GM12878 (cell line): ENCODE measurements around the gene DCAF5. TPM values are rescaled to one million over a fixed set of nuclear protein-coding genes. Genes with fewer than 3 reads are reported as not detected.

Source experiments
- ATAC-seq: fragments of 200-7000 bp; cut with Tn5 transposase; 3 replicates; pipeline ENCODE4 v1.9.1; 2020; ENCODE audit warnings: mild to moderate bottlenecking, moderate library complexity
- BruUV-seq: library from RNA; stranded (reverse); fragments of 400-500 nt; replicated peaks from 2 replicates; lab custom pipeline; 2021; lab: Mats Ljungman, UMichigan
- CTCF ChIA-PET: fragments of 300-600 bp; sonication (Branson Sonifier 250); formaldehyde crosslinking; extraction: SDS; loops from one replicate; lab custom pipeline; 2021; ENCODE audit warnings: inconsistent platforms; lab: Yijun Ruan, JAX
- POLR2A ChIA-PET: fragments of 350-600 bp; formaldehyde crosslinking; extraction: SDS; loops from one replicate; lab custom pipeline; 2021; ENCODE audit warnings: inconsistent platforms; lab: Charles Lee
- RAD21 ChIA-PET: fragments of 300-600 bp; sonication (Branson Sonifier 250); formaldehyde crosslinking; loops from one replicate; lab custom pipeline; 2023; ENCODE audit warnings: antibody characterized with exemption; ENCODE audit not compliant: unreplicated experiment; lab: Charles Lee
- SMC1A ChIA-PET: fragments of 300-600 bp; sonication (Branson Sonifier 250); formaldehyde crosslinking; loops from one replicate; lab custom pipeline; 2023; ENCODE audit not compliant: unreplicated experiment, uncharacterized antibody; lab: Charles Lee
- DNase-seq: peaks from one replicate; pipeline ENCODE4 v3.0.0-alpha.2; 2011; ENCODE audit warnings: low read depth, low spot score
- FAIRE-seq: peaks from 3 replicates; lab custom pipeline; 2011; peaks lifted over from hg19 to GRCh38; lab: Jason Lieb, UNC
- H2AFZ ChIP-seq: 2 replicates; pipeline ENCODE4 v1.6.0; 2011; ENCODE audit warnings: low read depth, low read length, control low read depth; ENCODE audit not compliant: control insufficient read depth
- H3K27ac ChIP-seq: 2 replicates; pipeline ENCODE4 v1.5.1; 2011; ENCODE audit warnings: control low read depth; ENCODE audit not compliant: control insufficient read depth, insufficient read depth
- H3K27me3 ChIP-seq, 2 experiments: replicated peaks in 1 of 2; 2 replicates each; pipeline versions ENCODE4 v1.6.0 to v1.6.1; 2011; ENCODE audit warnings: low read length in 1 of 2; ENCODE audit not compliant: control insufficient read depth in 2 of 2, insufficient read depth in 2 of 2
- H3K36me3 ChIP-seq, 2 experiments: 2 replicates each; pipeline ENCODE4 v1.5.1; 2011; ENCODE audit warnings: low read length in 1 of 2; ENCODE audit not compliant: control insufficient read depth in 2 of 2, insufficient read depth in 2 of 2
- H3K4me1 ChIP-seq: 2 replicates; pipeline ENCODE4 v1.6.1; 2011; ENCODE audit warnings: mild to moderate bottlenecking, low read length, moderate library complexity, mixed read lengths; ENCODE audit not compliant: control insufficient read depth, insufficient read depth
- H3K4me2 ChIP-seq: 2 replicates; pipeline ENCODE4 v1.6.0; 2011; ENCODE audit warnings: control low read depth; ENCODE audit not compliant: control insufficient read depth, insufficient read depth
- H3K4me3 ChIP-seq: fragments of 200-600 bp; sonication (generic); 2 replicates; pipeline ENCODE4 v1.5.1; 2016
- H3K79me2 ChIP-seq: 2 replicates; pipeline ENCODE4 v1.6.0; 2011; ENCODE audit warnings: low read length; ENCODE audit not compliant: control insufficient read depth, insufficient read depth
- H3K9ac ChIP-seq: 2 replicates; pipeline ENCODE4 v1.8.0; 2011; ENCODE audit warnings: low read length, control low read depth, mixed read lengths; ENCODE audit not compliant: control insufficient read depth, insufficient read depth
- H3K9me3 ChIP-seq: replicated peaks from 3 replicates; pipeline ENCODE4 v1.5.1; 2011; ENCODE audit warnings: mild to moderate bottlenecking, low read length; ENCODE audit not compliant: control insufficient read depth, insufficient read depth
- H4K20me1 ChIP-seq: 2 replicates; pipeline ENCODE4 v1.6.0; 2011; ENCODE audit not compliant: control insufficient read depth, insufficient read depth
- BACH1 ChIP-seq: fragments of 450-650 bp; IDR thresholded peaks from 2 replicates; pipeline ENCODE4 v1.6.1; 2017; ENCODE audit warnings: mild to moderate bottlenecking, borderline replicate concordance
- BHLHE40 ChIP-seq, 2 experiments: fragments of 450-650 bp in 1 of 2; IDR thresholded peaks; 2 replicates each; pipeline ENCODE4 v1.6.1; 2011 to 2017; ENCODE audit warnings: low read depth in 2 of 2, borderline replicate concordance in 1 of 2, improper control_type of control experiment in 1 of 2, low read length in 1 of 2, mild to moderate bottlenecking in 1 of 2
- DPF2 ChIP-seq: fragments of 450-650 bp; IDR thresholded peaks from 2 replicates; pipeline ENCODE4 v1.6.1; 2017; ENCODE audit warnings: mild to moderate bottlenecking
- EED ChIP-seq: sonication (generic); IDR thresholded peaks from 2 replicates; pipeline ENCODE4 v1.6.1; 2016; ENCODE audit warnings: antibody characterized with exemption, low read depth
- EGR1 ChIP-seq, 2 experiments: IDR thresholded peaks; 1 replicate in 1 of 2; 2 replicates in 1 of 2; pipeline ENCODE4 v1.6.1; 2011 to 2012; ENCODE audit warnings: low read depth in 2 of 2, low read length in 2 of 2, borderline replicate concordance in 1 of 2, mild to moderate bottlenecking in 1 of 2, moderate library complexity in 1 of 2
- GABPA ChIP-seq: IDR thresholded peaks from 2 replicates; pipeline ENCODE4 v1.6.1; 2014; ENCODE audit warnings: antibody characterized with exemption, low read depth, mild to moderate bottlenecking, inconsistent platforms
- LARP7 ChIP-seq: fragments of 450-650 bp; IDR thresholded peaks from 2 replicates; pipeline ENCODE4 v1.6.1; 2017; ENCODE audit warnings: mild to moderate bottlenecking
- MEF2A ChIP-seq: IDR thresholded peaks from 2 replicates; pipeline ENCODE4 v1.6.1; 2011; ENCODE audit warnings: low read depth, mild to moderate bottlenecking, low read length, moderate library complexity; ENCODE audit not compliant: insufficient read depth
- PAX5 ChIP-seq: IDR thresholded peaks from 2 replicates; pipeline ENCODE4 v1.6.1; 2011; ENCODE audit warnings: low read depth, low read length, borderline replicate concordance
- POLR2A ChIP-seq: IDR thresholded peaks from 2 replicates; pipeline ENCODE4 v1.6.1; 2011; ENCODE audit warnings: low read depth, mild to moderate bottlenecking, low read length
- RELB ChIP-seq: fragments of 450-650 bp; IDR thresholded peaks from 2 replicates; pipeline ENCODE4 v1.6.1; 2017; ENCODE audit warnings: low read depth, mild to moderate bottlenecking, moderate library complexity
- TAF1 ChIP-seq: IDR thresholded peaks from 2 replicates; pipeline ENCODE4 v1.6.1; 2011; ENCODE audit warnings: mild to moderate bottlenecking, low read depth, low read length, borderline replicate concordance
- TCF12 ChIP-seq: IDR thresholded peaks from 2 replicates; pipeline ENCODE4 v1.6.1; 2011; ENCODE audit warnings: low read depth, mild to moderate bottlenecking, low read length
- TCF7 ChIP-seq: IDR thresholded peaks from 2 replicates; pipeline ENCODE4 v1.6.1; 2014; ENCODE audit warnings: antibody characterized with exemption, borderline replicate concordance
- YY1 ChIP-seq: IDR thresholded peaks from 2 replicates; pipeline ENCODE4 v1.6.1; 2011; ENCODE audit warnings: low read depth, mild to moderate bottlenecking, low read length
- WGBS: methylation state at CpG from one replicate; pipeline ENCODE4 v1.1.6; 2016; ENCODE audit warnings: low lambda C conversion rate; ENCODE audit not compliant: insufficient replicate concordance, insufficient coverage; ENCODE audit errors: missing lambda C conversion rate; 5-methylcytosine and 5-hydroxymethylcytosine counted together
- in situ Hi-C: fragments of 300-500 bp; cut with MboI; formaldehyde crosslinking; loops from 9 replicates; pipeline ENCODE4 v1.14.3; 2018; ENCODE audit warnings: mixed read lengths
- intact Hi-C: fragments of 100-400 bp; cut with micrococcal nuclease; formaldehyde crosslinking; loops from one replicate; pipeline ENCODE4 v1.14.2; 2022; ENCODE audit not compliant: unreplicated experiment
- polyA plus RNA-seq, 11 experiments: library from polyadenylated mRNA; depleted of rRNA in 4 of 11; unstranded in 6 of 11; stranded (reverse) in 5 of 11; fragments of >200 nt; fragmentation: Nextera tagmentation in 4 of 11; fragmentation: Illumina TruSeq in 1 of 11; extraction: Ambion mirVana in 4 of 11; extraction: Trizol in 1 of 11; gene quantifications; 1 replicate in 1 of 11; 2 replicates in 10 of 11; pipeline versions ENCODE4 v1.2.1 to v1.2.3, GENCODE V29; 2011 to 2016; ENCODE audit warnings: inconsistent platforms in 2 of 11, missing spikeins in 2 of 11, low read depth in 1 of 11
- total RNA-seq, 4 experiments: library from RNA; depleted of rRNA in 3 of 4; stranded (reverse); fragments of >200 nt in 3 of 4; fragmentation: Illumina TruSeq in 1 of 4; extraction: Trizol in 1 of 4; gene quantifications; 2 replicates each; pipeline versions ENCODE4 v1.2.1 to v1.2.3, GENCODE V29; 2013 to 2021
- TF ChIP-seq, protein P1 (sequence below): fragments of 450-650 bp; IDR thresholded peaks from 2 replicates; pipeline ENCODE4 v1.6.1; 2018; ENCODE audit warnings: mild to moderate bottlenecking, low read depth, moderate library complexity; ENCODE audit not compliant: partially characterized antibody
- TF ChIP-seq, protein P2 (sequence below): IDR thresholded peaks from 2 replicates; pipeline ENCODE4 v1.6.1; 2011; ENCODE audit warnings: mild to moderate bottlenecking, low read depth, low read length, moderate library complexity; ENCODE audit not compliant: insufficient replicate concordance

The DCAF5 gene
- total and polyA plus RNA-seq, 10 of the 15 experiments (the other 5 are each of a cell fraction or from before 2014, with no cell fraction given), result 6.8 to 38.1 (median 19.1) TPM

GRCh38 chr14:69153152-69153872 lies 393 bp upstream of the DCAF5 start:
- H3K27me3 ChIP-seq, result peaks cover 1 to 5% of the 10 kb centered on the region in 2 experiments; a peak in 1 of 4 replicates
- H3K4me3 ChIP-seq, result peak overlapping the region; percentile 96
- peak overlapping the region; percentile 48; the same call in 1 of the 2 replicates for H3K27ac ChIP-seq
- H2AFZ ChIP-seq, result peak overlapping the region; percentile 74
- no peak for FAIRE-seq
- intact Hi-C loops, result loop anchor here (5.0 kb wide), 1 partner anchor 39 kb away; the partner anchor contains the start of gene EXD2
- in situ Hi-C loops, result no loop called here
- H3K4me1 ChIP-seq, result peaks cover 8% of the 10 kb centered on the region; the same call in 1 of the 2 replicates
- peaks cover 0 to 5% of the 10 kb centered on the region in 2 experiments; a peak in 1 of 4 replicates for H3K36me3 ChIP-seq
- SMC1A ChIA-PET, result interaction anchor here (1.3 to 5.3 kb wide), 2 partner anchors 20 to 23 kb away, joined by 3 to 40 read pairs; no protein-coding TSS in a partner anchor
- CTCF ChIA-PET, result interaction anchor here (0.8 to 1.4 kb wide), 2 partner anchors 23 to 306 kb away, joined by 3 to 8 read pairs; no protein-coding TSS in a partner anchor
- no peaks in the 10 kb centered on the region for H4K20me1 ChIP-seq
- peak; percentile 71 for DNase-seq
- POLR2A ChIA-PET, result interaction anchor here (0.5 to 1.0 kb wide), 4 partner anchors 14 to 293 kb away, joined by 3 to 10 read pairs (median 4); partner anchors contain the start of gene EXD2
- H3K9me3 ChIP-seq, result no peaks in the 10 kb centered on the region
- H3K4me2 ChIP-seq, result peak overlapping the region; percentile 66
- RAD21 ChIA-PET, result interaction anchor here (1.0 to 2.2 kb wide), 2 partner anchors 22 to 38 kb away, joined by 6 read pairs; partner anchors contain the start of gene EXD2
- 3% methylated on average over 39 of the region's 72 CpGs for WGBS
- H3K79me2 ChIP-seq, result peaks cover 39% of the 10 kb centered on the region
- H3K9ac ChIP-seq, result peak overlapping the region; percentile 74
- peak; percentile 93 for ATAC-seq
- no TSS peak for BruUV-seq
- TF ChIP-seq LARP7 (peak; percentile 92), TCF7 (no peak), DPF2 (peak; percentile 85), MEF2A (0 out of 2 replicates have a peak, but pooled peaks have one; percentile 47), TCF12 (peak; percentile 85; the same call in 1 of the 2 replicates), RELB (peak; percentile 40; the same call in 1 of the 2 replicates), BACH1 (peak; percentile 39; the same call in 1 of the 2 replicates), BHLHE40 (IDR thresholded peaks at IDR 0.05; ENCODE audit: borderline replicate concordance in 1 of 2, low read depth in 2 of 2, low read length in 1 of 2) (peak; percentile 49 to 84; a peak in 1 of 4 replicates), YY1 (0 out of 2 replicates have a peak, but pooled peaks have one; percentile 2), GABPA (0 out of 2 replicates have a peak, but pooled peaks have one; percentile 9), EED (0 out of 2 replicates have a peak, but pooled peaks have one; percentile 10), EGR1 (IDR thresholded peaks at IDR 0.05; ENCODE audit: borderline replicate concordance in 1 of 2, low read depth in 2 of 2, low read length in 2 of 2) (peak in 1 of 2 experiments; percentile 53; a peak in 2 of 3 replicates), TAF1 (0 out of 2 replicates have a peak, but pooled peaks have one; percentile 45), POLR2A (peak; percentile 86), PAX5 (no peak; the same call in 1 of the 2 replicates)
- TF ChIP-seq, protein P1, sequence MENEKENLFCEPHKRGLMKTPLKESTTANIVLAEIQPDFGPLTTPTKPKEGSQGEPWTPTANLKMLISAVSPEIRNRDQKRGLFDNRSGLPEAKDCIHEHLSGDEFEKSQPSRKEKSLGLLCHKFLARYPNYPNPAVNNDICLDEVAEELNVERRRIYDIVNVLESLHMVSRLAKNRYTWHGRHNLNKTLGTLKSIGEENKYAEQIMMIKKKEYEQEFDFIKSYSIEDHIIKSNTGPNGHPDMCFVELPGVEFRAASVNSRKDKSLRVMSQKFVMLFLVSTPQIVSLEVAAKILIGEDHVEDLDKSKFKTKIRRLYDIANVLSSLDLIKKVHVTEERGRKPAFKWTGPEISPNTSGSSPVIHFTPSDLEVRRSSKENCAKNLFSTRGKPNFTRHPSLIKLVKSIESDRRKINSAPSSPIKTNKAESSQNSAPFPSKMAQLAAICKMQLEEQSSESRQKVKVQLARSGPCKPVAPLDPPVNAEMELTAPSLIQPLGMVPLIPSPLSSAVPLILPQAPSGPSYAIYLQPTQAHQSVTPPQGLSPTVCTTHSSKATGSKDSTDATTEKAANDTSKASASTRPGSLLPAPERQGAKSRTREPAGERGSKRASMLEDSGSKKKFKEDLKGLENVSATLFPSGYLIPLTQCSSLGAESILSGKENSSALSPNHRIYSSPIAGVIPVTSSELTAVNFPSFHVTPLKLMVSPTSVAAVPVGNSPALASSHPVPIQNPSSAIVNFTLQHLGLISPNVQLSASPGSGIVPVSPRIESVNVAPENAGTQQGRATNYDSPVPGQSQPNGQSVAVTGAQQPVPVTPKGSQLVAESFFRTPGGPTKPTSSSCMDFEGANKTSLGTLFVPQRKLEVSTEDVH, result no peak
- TF ChIP-seq, protein P2, sequence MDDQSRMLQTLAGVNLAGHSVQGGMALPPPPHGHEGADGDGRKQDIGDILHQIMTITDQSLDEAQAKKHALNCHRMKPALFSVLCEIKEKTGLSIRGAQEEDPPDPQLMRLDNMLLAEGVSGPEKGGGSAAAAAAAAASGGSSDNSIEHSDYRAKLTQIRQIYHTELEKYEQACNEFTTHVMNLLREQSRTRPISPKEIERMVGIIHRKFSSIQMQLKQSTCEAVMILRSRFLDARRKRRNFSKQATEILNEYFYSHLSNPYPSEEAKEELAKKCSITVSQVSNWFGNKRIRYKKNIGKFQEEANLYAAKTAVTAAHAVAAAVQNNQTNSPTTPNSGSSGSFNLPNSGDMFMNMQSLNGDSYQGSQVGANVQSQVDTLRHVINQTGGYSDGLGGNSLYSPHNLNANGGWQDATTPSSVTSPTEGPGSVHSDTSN, result peak; percentile 69
